Measurements from ENCODE around the gene TNNT1.

Gene TNNT1

GRCh38 chr19:55165952-55166529, 17.0 kb upstream of the TNNT1 start (continued):
- TF ChIP-seq ZNF426 (tag by site-specific recombination; IDR thresholded peaks at IDR 0.05) (no peak), ZNF596 (tag by site-specific recombination; IDR thresholded peaks at IDR 0.05) (no peak), KLF8 (tag by site-specific recombination; IDR thresholded peaks at IDR 0.05) (no peak), ZNF223 (tag by site-specific recombination; IDR thresholded peaks at IDR 0.05) (no peak), ZNF132 (tag by site-specific recombination; IDR thresholded peaks at IDR 0.05; ENCODE audit: borderline replicate concordance) (no peak), ZIC2 (tag by site-specific recombination; IDR thresholded peaks at IDR 0.05) (no peak), ZNF133 (tag by site-specific recombination; IDR thresholded peaks at IDR 0.05) (no peak), KLF17 (tag by site-specific recombination; IDR thresholded peaks at IDR 0.05) (no peak), HIC1 (tag by site-specific recombination; IDR thresholded peaks at IDR 0.05) (peak; percentile 53; the same call in 1 of the 2 replicates), ZNF169 (tag by site-specific recombination; IDR thresholded peaks at IDR 0.05) (no peak), ZNF16 (tag by site-specific recombination; IDR thresholded peaks at IDR 0.05; ENCODE audit: low read depth) (no peak), KLF9 (tag by site-specific recombination; IDR thresholded peaks at IDR 0.05; ENCODE audit: low read depth) (no peak), ZNF549 (tag by site-specific recombination; IDR thresholded peaks at IDR 0.05) (no peak), ZNF157 (tag by site-specific recombination; IDR thresholded peaks at IDR 0.05) (no peak), ZBTB6 (tag by site-specific recombination; IDR thresholded peaks at IDR 0.05) (no peak), ZNF112 (tag by site-specific recombination; IDR thresholded peaks at IDR 0.05) (no peak), SP3 (tag by site-specific recombination; IDR thresholded peaks at IDR 0.05) (peak; percentile 8), ZNF239 (tag by site-specific recombination; IDR thresholded peaks at IDR 0.05) (no peak), BCL6B (tag by site-specific recombination; IDR thresholded peaks at IDR 0.05) (no peak), ZNF211 (tag by site-specific recombination; IDR thresholded peaks at IDR 0.05; ENCODE audit: low read depth) (no peak), ZFP37 (tag by site-specific recombination; IDR thresholded peaks at IDR 0.05) (no peak), ZNF624 (tag by site-specific recombination; IDR thresholded peaks at IDR 0.05) (no peak), HOXA7 (CRISPR knock-in tag; IDR thresholded peaks at IDR 0.05; ENCODE audit: borderline replicate concordance) (no peak), INSM2 (tag by site-specific recombination; IDR thresholded peaks at IDR 0.05) (no peak), SP2 (tag by site-specific recombination; IDR thresholded peaks at IDR 0.05) (no peak), ZNF830 (tag by site-specific recombination; IDR thresholded peaks at IDR 0.05; ENCODE audit: low read depth) (no peak), ZNF19 (tag by site-specific recombination; IDR thresholded peaks at IDR 0.05; ENCODE audit: low read depth) (no peak), ZNF184 (tag by site-specific recombination; IDR thresholded peaks at IDR 0.05) (no peak), ZNF394 (tag by site-specific recombination; IDR thresholded peaks at IDR 0.05; ENCODE audit: borderline replicate concordance) (no peak), MEIS1 (CRISPR knock-in tag; IDR thresholded peaks at IDR 0.05; ENCODE audit: borderline replicate concordance) (no peak), ZNF747 (tag by site-specific recombination; IDR thresholded peaks at IDR 0.05) (no peak), PBX3 (CRISPR knock-in tag; IDR thresholded peaks at IDR 0.05) (peak; percentile 76), ZNF292 (tag by site-specific recombination; IDR thresholded peaks at IDR 0.05; ENCODE audit: borderline replicate concordance, low read depth) (no peak), GLIS1 (tag by site-specific recombination; IDR thresholded peaks at IDR 0.05) (no peak)
